T-helper 2 cell treated with Interferon-gamma antibody and Interleukin-4, amounts not matched to agents 100 ng/mL and 5 ng/mL, for 36 hours (primary cell): Measurements from ENCODE around the gene CCM2L. TPM values are rescaled to one million over a fixed set of nuclear protein-coding genes. Genes with fewer than 3 reads are reported as not detected.

Experiments used
- intact Hi-C: fragments of 100-400 bp; cut with micrococcal nuclease; formaldehyde crosslinking; loops from one replicate; pipeline ENCODE4 v1.15.1; 2023
- total RNA-seq: library from RNA; stranded (reverse); gene quantifications from 2 replicates; pipeline ENCODE4 v1.2.3, GENCODE V29; 2022

Gene CCM2L
- total RNA-seq, 1 donor from 2014 or later: not detected

DNA sequence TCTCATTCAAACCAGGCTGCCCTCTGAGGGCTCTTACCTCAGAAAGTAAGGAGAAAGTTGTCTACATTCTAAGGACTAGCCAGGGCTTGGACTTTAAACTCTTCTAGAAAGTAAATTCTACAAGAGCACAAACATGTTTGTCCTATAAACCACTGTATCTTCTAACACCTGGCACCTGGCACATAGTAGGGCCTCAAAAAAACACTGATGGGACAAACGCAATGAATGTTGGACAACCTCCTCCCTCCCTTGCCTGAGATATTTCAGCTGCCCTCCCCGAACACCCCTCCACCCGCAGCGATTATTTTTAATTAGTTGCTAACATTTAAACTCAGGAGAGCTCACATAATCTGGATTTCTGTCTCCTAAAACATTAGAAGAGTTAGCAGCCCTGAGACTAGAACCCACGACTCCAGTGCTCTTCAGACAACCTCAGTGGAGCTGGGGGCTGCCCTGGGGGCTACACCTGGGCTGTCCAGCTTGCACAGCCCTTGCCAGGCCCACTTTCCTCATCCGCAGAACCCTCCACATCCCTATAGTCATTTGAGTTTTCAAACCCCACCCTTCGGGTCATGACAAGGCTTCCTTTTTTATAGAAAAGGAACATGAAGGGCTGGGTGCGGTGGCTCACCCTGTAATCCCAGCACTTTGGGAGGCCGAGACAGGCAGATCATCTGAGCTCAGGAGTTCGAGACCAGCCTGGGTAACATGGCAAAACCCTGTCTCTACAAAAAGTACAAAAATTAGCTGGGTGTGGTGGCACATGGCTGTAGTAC lies 46.7 kb downstream of the CCM2L start:
- intact Hi-C loops: no loop called here

DNA sequence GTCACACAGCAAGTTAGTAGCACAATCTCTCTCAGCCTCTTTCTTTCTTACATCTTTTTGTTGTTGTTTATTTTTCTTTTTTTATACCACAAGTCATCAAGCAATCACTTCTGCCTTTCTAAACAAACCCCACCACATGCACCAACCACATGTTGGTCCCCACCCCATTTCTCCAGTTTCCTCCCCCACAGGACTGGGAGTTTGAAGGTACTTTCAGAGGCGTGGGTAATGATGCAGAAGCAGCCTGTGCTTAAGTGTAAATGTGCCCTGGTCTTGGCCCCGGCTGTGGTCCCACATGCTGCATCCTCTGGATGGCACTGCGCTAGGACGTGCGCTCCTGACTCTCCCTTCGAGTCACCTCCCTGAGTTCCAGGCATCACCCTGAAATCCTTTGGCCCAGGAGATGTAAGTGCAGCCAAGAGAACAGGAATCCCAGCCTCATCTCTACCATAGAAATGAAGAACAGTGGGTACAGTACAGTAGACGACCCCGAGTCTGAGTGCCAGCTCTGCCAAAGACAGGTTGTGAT lies 47.5 kb downstream of the CCM2L start:
- intact Hi-C loops: no loop called here

- intact Hi-C loops: no loop called here
Measured at GRCh38 chr20:32059189-32059588, 49.0 kb downstream of the CCM2L start.

GRCh38 chr20:32062776-32063170 lies 52.5 kb downstream of the CCM2L start:
- intact Hi-C loops: no loop called here

GRCh38 chr20:32063695-32064094 lies 53.5 kb downstream of the CCM2L start:
- intact Hi-C loops: no loop called here

- intact Hi-C loops: no loop called here
Measured at GRCh38 chr20:32064667-32065066, 54.4 kb downstream of the CCM2L start.

DNA sequence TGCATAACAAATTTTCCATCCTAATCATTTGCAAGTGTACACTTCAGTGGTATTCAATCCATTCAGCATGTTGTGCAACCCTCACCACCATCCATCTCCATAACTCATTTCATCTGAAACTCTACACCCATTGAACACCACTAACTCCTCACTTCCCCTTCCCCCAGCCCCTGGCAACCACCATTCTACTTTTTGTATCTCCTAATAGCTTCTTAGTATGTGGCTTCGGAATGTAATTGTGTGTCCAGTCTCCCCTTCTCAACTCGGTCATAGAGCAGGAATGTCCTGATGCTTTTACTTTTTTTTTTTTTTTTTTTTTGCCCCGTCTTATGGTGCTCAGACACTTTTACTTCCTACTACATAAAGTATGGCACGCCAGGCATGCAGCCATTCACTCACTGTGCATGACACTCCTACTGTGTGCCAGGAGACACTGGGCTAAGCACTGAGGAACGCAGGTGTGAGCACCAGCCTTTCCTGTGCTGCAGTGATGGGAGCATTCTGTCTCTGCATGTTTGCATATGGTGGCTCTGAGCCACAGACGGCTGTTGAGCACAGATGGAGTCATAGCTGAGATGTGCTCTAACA lies 57.1 kb downstream of the CCM2L start:
- intact Hi-C loops: no loop called here

- intact Hi-C loops: no loop called here
Measured at GRCh38 chr20:32068174-32068573, 57.9 kb downstream of the CCM2L start.

DNA sequence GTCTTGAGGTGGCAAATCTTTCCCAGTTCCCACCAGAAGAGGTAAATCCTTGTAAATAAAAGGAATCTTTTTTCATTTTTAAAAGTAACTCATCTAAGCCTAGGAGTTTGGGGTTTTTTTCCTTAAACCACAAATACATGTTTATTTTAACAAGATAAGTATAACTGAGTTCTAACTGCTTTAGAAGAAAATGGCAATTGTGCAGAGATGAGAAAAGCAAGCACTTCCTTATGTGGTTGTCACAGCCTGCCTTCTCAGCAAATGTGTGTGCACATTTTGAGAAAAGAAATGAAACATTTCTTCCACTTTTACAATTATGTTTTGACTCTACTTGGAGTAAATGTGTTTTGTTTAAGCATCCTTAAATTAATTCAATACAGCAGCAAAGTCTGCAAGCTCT lies 59.5 kb downstream of the CCM2L start:
- intact Hi-C loops: no loop called here

DNA sequence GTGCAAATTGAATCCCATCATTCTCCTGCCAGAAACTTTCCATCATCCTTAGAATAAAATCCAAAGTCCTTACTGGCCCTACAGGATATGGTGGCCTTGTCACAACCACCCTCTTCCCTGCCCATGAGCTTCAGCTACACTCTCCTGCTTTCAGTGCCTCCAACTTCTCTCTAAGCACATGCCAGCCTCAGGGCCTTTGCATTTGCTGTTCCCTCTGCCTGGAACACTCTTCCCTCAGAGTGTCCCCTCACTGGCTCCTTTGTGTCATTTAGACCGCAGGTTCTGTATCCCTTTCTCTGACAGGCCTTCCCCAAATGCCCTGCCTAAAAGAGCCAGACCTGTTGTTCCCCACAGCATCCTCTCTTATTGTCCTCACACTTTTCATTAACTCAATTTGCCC lies 60.0 kb downstream of the CCM2L start:
- intact Hi-C loops: no loop called here

- intact Hi-C loops: no loop called here
Measured at GRCh38 chr20:32070690-32071213, 60.5 kb downstream of the CCM2L start.

DNA sequence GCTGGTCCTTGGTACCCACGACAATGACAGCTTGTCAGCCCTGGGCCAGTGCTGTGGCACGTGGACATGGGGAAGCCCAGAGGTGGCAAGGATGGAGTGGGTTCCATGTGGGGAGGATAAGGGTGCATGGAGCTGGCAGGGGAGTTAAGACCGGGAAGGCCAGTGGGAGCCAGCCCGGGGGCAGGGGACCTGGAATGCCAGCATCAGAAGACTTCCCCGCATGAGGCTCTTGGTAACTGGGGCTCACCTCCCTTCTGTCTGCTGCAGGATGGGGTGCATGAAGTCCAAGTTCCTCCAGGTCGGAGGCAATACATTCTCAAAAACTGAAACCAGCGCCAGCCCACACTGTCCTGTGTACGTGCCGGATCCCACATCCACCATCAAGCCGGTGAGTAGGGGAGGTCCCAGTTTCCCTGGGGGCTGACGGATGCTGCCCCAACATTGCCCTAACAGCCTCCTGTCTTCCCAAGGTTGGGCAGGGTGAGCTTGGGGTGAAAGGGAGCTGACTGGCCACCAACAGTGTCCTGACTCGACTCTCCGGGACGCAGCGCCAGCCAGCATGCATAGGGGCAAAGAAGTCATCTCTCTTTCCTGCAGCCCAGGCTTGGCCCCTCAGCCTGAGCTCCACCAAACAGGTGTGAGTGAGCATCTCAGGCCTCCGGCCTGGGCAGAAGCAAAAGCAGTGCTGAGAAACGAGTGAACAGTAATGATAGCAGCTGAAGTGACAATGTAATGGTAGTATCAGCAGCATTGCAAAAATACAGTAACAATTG lies 61.3 kb downstream of the CCM2L start:
- intact Hi-C loops: no loop called here

- intact Hi-C loops: no loop called here
Measured at GRCh38 chr20:32072168-32072750, 62.0 kb downstream of the CCM2L start.

DNA sequence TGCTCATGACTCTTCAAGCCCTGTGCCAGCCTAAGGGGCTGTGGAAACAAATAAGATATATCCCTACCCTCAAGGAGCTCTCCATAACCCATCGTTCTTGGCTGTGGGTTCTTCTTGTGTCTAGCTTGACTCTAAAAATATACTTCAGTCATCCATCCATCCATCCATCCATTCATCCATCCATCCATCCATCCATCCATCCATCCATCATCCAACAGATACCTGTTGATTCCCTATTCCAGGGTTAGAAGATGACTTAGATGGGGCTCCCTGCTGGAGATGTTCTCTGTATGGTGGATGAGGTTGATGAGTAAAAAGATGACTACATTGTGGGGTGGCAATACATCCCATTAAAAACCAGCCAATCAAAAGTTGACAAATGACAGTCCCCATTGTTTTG lies 65.3 kb downstream of the CCM2L start:
- intact Hi-C loops: no loop called here

GRCh38 chr20:32077190-32077589 lies 67.0 kb downstream of the CCM2L start:
- intact Hi-C loops: no loop called here

- intact Hi-C loops: no loop called here
Measured at GRCh38 chr20:32078322-32078721, 68.1 kb downstream of the CCM2L start.

- intact Hi-C loops: no loop called here
Measured at GRCh38 chr20:32078791-32079190, 68.6 kb downstream of the CCM2L start.

- intact Hi-C loops: no loop called here
Measured at GRCh38 chr20:32079655-32080109, 69.4 kb downstream of the CCM2L start.

DNA sequence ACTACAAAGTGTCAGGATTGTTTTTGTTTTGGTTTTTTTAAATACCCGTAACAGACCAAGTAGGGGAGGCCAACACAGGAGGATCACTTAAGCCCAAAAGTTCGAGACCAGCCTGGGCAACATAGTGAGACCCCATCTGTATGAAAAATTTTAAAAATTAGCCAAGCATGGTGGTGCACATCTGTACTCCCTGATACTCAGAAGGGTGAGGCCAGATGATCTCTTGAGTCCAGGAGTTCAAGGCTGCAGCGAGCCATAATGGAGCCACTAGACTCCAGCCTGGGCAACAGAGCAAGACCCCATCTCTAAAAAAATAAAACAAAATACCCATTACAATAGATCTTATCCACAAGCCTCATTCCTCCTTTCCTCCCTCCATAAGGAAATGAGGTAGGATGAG lies 70.5 kb downstream of the CCM2L start:
- intact Hi-C loops: no loop called here
